ENCODE results near the gene SEC14L5.

- no peak for TF ChIP-seq CTCF (IDR thresholded peaks at IDR 0.05)
- no peak for TF ChIP-seq POLR2AphosphoS5 (IDR thresholded peaks at IDR 0.05)
- no peak for TF ChIP-seq POLR2A (IDR thresholded peaks at IDR 0.05)
These were observed 69.0 kb downstream of the SEC14L5 start for GRCh38 chr16:5027086-5027485.

Measured in prostate gland (tissue), 2 donors.